Neutrophil (primary cell): ENCODE measurements around the gene ROR2.
"Not testable (repeated sequence)": the region's sequence is repeated elsewhere in the genome, so short reads cannot be mapped to it uniquely, and the experiment has no call there.

Source experiments
- H3K27ac ChIP-seq: fragments of 200-600 bp; sonication (generic); 2 replicates; pipeline ENCODE4 v1.5.1; 2016; ENCODE audit warnings: mild to moderate bottlenecking, moderate library complexity
- H3K27me3 ChIP-seq: fragments of 200-600 bp; sonication (generic); 2 replicates; pipeline ENCODE4 v1.6.0; 2016; ENCODE audit warnings: mild to moderate bottlenecking
- H3K36me3 ChIP-seq: fragments of 200-600 bp; sonication (generic); 2 replicates; pipeline ENCODE4 v1.5.1; 2017
- H3K4me1 ChIP-seq, 2 experiments: fragments of 200-600 bp in 1 of 2; sonication (generic) in 1 of 2; 1 replicate in 1 of 2; 2 replicates in 1 of 2; pipeline versions ENCODE4 v1.5.1 to v1.6.1; 2013 to 2016; ENCODE audit warnings: low read depth in 1 of 2, low read length in 1 of 2, mild to moderate bottlenecking in 1 of 2, moderate library complexity in 1 of 2; ENCODE audit not compliant: control insufficient read depth in 1 of 2, insufficient read depth in 1 of 2
- H3K4me3 ChIP-seq, 2 experiments: fragments of 200-600 bp in 1 of 2; sonication (generic) in 1 of 2; 1 replicate in 1 of 2; 2 replicates in 1 of 2; pipeline ENCODE4 v1.5.1; 2013 to 2016; ENCODE audit warnings: low read depth in 1 of 2, low read length in 1 of 2, mild to moderate bottlenecking in 1 of 2, moderate library complexity in 1 of 2
- H3K9me3 ChIP-seq: fragments of 200-600 bp; sonication (generic); 2 replicates; pipeline ENCODE4 v1.5.1; 2016
- TF ChIP-seq, protein P1 (sequence below): fragments of 200-600 bp; sonication (generic); IDR thresholded peaks from 2 replicates; pipeline ENCODE4 v1.5.1; 2016; ENCODE audit warnings: antibody characterized with exemption

Gene ROR2

DNA sequence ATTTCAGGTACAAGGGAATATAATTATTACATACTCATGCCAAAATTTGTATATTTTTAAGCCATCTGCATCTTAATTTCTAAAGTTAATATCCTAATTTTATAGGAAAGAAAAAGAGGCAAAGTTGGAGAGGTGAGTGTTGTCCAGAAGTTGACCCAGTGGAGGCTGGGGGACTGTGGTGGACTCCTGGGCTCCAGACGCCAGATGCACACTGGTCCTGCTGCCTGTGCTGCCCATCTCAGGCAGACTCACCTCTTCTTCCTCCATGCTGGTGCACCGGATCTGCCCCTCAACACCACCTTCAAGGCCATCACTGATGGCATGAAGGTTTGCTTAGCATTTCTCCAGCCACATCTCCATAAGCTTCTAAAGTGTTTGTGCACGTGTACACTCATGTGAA lies 305.6 kb downstream of the ROR2 start:
- Histone ChIP-seq H3K36me3 (no peaks in the 10 kb centered on the region), H3K27ac (no peak overlapping the region), H3K9me3 (no peaks in the 10 kb centered on the region), H3K4me3 (no peak overlapping the region), H3K4me1 (no peaks in the 10 kb centered on the region), H3K27me3 (peaks cover 9% of the 10 kb centered on the region)
- TF ChIP-seq, protein P1, sequence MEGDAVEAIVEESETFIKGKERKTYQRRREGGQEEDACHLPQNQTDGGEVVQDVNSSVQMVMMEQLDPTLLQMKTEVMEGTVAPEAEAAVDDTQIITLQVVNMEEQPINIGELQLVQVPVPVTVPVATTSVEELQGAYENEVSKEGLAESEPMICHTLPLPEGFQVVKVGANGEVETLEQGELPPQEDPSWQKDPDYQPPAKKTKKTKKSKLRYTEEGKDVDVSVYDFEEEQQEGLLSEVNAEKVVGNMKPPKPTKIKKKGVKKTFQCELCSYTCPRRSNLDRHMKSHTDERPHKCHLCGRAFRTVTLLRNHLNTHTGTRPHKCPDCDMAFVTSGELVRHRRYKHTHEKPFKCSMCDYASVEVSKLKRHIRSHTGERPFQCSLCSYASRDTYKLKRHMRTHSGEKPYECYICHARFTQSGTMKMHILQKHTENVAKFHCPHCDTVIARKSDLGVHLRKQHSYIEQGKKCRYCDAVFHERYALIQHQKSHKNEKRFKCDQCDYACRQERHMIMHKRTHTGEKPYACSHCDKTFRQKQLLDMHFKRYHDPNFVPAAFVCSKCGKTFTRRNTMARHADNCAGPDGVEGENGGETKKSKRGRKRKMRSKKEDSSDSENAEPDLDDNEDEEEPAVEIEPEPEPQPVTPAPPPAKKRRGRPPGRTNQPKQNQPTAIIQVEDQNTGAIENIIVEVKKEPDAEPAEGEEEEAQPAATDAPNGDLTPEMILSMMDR: no peak

DNA sequence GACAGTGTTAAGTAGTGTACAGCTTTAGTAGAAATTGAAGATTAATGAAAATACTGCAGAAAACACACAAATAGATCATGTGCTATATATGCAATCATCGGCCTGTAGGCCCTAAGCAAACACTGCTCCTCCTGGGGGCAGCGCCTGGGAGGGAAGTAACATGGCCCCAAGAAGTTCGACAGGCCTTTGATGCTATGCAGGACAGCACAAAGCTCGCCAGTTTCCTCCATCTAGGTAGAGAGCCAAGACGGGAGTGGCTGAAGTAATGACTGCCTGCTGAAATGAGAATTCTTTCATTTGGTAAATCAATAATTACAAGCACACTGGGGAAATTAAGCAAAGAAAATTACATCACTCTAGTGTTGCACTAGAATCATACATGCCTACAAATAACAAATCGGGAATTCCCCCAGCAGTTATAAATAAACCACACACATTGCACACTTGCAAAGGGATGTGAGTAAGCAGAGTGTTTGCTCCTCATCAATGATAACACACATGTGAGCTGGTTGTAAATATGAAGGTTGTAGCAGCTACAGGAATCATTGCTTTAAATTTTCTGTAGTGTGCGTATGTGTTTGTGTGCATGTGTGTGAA lies 306.4 kb downstream of the ROR2 start:
- H3K4me1 ChIP-seq: no peaks in the 10 kb centered on the region
- H3K9me3 ChIP-seq: no peaks in the 10 kb centered on the region
- H3K27ac ChIP-seq: no peak overlapping the region
- H3K4me3 ChIP-seq: no peak overlapping the region
- H3K36me3 ChIP-seq: no peaks in the 10 kb centered on the region
- H3K27me3 ChIP-seq: peaks cover under 1% of the 10 kb centered on the region
- TF ChIP-seq, protein P1: no peak

DNA sequence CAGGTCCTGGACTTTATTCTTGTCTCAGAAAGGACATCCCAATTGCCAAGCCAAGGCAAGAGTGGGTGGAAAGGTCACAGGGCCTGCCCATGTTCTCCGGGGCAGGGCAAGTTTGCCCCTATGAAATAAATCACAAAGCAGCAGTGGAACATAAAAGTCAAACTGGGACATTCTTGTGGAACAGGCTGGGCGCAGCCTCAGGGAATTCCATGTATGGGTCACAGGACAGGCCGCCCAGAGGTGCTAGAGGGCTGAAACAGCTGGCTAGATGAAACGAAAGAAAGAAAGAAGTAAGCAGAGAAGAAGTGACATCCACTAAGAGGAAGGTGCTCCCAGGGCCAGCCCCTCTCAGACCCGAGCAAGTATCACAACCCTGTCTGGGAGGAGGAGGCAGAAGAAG lies 307.3 kb downstream of the ROR2 start:
- no peaks in the 10 kb centered on the region for H3K9me3 ChIP-seq
- no peaks in the 10 kb centered on the region for H3K36me3 ChIP-seq
- no peaks in the 10 kb centered on the region for H3K27me3 ChIP-seq
- no peak overlapping the region for H3K27ac ChIP-seq
- TF ChIP-seq, protein P1: no peak
- H3K4me3 ChIP-seq: no peak overlapping the region
- no peaks in the 10 kb centered on the region for H3K4me1 ChIP-seq

DNA sequence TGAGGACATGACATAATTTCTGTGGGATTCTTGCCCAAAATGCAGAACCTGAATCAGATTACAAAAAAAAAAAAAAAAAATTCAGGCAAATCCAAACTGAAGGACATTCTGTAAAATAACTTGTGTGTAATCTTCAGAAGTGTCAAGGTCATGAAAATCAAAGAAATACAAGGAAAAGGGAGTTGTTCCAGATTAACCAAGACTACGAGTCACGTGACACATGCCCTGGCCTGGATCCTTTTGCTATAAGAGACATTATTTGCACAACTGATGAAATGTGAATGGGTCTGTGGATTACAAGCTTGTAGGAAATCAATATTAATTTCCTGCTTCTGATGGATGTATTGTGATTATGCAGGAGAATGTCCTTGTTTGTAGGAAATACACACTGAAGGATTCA lies 309.6 kb downstream of the ROR2 start:
- Histone ChIP-seq H3K36me3 (no peaks in the 10 kb centered on the region), H3K4me3 (no peak overlapping the region), H3K4me1 (no peaks in the 10 kb centered on the region), H3K9me3 (no peaks in the 10 kb centered on the region), H3K27ac (no peak overlapping the region), H3K27me3 (no peaks in the 10 kb centered on the region)
- TF ChIP-seq, protein P1: no peak

DNA sequence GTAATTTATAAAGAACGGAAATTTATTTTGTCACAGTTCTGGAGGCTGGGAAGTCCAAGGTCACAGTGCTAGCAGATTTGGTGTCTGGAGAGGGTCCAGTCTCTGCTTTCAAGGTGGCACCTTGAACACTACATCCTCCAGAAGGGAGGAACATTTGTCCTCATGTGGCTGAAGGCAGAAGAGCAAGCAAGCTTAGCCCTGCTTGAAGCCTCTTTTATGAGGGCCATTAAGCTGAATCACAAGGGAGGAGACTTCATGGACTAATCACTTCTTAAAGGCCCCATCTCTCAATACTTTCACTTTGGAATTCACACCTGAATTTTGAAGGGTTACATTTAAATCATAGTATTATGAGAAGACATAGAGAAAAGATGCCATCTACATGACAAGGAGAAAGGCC lies 311.0 kb downstream of the ROR2 start:
- TF ChIP-seq, protein P1: no peak
- Histone ChIP-seq H3K4me1 (no peaks in the 10 kb centered on the region), H3K36me3 (no peaks in the 10 kb centered on the region), H3K4me3 (no peak overlapping the region), H3K9me3 (no peaks in the 10 kb centered on the region), H3K27ac (no peak overlapping the region), H3K27me3 (no peaks in the 10 kb centered on the region)

DNA sequence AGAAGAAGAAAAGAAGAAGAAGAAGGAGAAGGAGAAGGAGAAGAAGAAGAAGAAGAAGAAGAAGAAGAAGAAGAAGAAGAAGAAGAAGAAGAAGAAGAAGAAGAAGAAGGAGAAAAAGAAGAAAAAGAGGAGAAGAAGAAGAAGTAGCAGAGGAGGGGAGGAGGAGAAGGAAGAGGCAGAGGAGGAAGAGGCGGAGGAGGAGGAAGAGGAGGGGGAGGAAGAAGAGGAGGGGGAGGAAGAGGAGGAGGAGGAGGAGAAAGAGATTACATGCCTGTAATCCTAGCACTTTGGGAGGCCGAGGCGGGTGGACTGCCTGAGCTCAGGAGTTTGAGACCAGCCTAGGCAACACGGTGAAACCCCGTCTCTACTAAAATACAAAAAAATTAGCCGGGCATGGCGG lies 315.2 kb downstream of the ROR2 start:
- not testable (repeated sequence) for H3K36me3 ChIP-seq, H3K4me3 ChIP-seq, H3K27me3 ChIP-seq, H3K9me3 ChIP-seq, H3K27ac ChIP-seq, H3K4me1 ChIP-seq
